ENCODE results near the gene PTGR3.
"Not testable (repeated sequence)": the region's sequence is repeated elsewhere in the genome, so short reads cannot be mapped to it uniquely, and the experiment has no call there.

Gene PTGR3

DNA sequence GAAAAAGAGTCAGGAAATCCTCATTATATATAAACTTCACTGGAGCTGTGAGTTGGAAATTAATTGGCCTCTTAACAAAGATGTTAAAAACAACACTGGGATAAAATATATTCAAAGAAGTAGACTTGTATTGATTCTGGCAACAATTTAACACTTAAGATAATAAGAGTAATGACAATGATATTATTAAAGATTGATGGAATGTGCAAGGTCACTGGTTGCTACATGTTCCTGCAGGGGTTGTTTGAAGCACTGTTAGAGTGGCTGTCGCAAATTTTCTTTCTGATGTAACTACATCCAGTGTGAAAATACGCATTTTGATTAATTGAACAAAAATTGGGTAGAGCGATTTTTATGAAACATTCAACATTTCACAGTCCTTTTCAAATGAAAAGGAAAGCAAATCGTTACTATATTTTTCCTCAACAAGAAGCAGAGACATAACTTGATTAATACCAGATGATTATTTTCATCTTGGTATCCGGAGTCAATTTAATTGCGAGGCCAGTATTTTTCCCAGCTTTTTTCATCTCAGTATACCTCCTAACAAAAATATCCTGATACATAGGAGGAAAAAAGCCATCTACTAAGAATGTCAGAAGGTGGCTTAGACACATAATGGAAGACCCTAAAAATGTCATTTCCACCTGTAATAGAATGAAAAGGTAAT lies 6.1 kb downstream of the PTGR3 start:
- DNase-seq (ENCODE audit: low read depth) = no peak

GRCh38 chr18:75201282-75202270 lies 7.4 kb downstream of the PTGR3 start:
- no peak for DNase-seq (ENCODE audit: low read depth)

DNA sequence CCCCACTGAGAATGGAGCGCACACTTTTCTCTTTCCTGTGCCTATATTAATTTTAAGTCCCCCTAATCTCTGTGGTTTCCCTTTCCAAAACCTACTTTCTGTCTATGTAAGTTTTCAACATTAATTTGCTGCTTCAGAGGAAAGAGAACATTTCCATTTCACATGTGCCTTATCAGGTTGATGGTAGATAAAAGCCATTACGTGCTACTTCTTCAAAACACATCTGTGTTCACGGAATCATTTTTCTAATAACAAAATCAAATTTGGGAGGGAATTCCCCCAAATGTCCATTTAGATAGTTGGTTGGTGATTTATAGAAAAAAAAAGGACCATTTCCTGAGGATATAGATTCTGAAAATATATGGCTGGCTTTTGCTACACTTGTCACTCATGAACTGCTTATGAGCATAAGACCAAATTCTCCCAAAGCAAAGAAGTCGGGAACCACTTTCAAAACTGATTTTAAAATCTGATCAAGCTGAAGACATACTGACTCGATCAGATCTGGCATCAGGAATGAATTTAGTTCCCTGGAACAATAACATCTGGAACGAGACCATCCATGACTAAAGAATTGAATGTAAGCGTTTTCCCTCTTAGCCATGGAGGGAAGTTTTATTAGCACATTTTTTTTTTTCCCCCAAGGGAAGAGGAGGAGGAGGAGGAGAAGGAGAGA lies 8.2 kb downstream of the PTGR3 start:
- no peak for DNase-seq (ENCODE audit: low read depth)

GRCh38 chr18:75200071-75200470 lies 8.9 kb downstream of the PTGR3 start:
- DNase-seq (ENCODE audit: low read depth) = no peak

DNA sequence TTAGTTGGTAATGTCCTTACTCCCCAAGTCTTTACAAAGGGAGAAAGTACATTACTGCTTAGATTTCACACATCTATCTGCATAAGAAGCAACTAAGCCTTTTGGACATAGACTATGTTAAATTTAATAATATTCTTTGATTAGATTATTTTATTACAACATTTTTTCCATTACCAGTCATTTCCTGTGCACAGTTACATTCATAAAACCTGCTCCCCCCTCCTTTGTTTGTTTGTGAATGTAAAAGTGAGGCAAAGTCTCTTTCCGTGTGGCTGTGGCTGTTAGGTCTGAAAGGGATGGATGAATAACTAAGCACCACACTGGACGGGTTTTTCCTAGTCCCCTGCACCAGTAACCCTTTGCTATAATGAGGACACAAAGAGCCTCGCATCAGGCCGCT lies 9.6 kb downstream of the PTGR3 start:
- DNase-seq (ENCODE audit: low read depth) = no peak

DNA sequence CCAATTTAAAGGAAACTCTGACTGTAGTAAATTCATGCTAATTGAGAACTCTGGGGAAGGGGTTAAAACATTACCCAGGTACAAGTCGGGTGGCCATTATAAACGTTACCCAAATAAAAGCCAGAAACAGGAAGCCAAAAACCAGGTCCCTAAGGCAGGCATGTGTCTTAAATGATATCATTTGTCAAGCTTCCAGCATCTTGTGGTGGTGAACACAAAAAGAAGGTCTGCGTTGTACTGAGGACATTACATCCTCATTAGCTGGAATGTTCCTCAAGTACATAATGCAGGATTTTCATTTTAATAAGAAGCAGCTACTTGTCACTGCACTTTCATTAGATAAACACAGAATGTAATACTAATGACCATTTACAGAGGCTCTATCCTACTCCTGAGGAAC lies 10.9 kb downstream of the PTGR3 start:
- no peak for DNase-seq (ENCODE audit: low read depth)

GRCh38 chr18:75192899-75193298 lies 16.0 kb downstream of the PTGR3 start:
- no peak for DNase-seq (ENCODE audit: low read depth)

- no peak for DNase-seq (ENCODE audit: low read depth)
Observed at GRCh38 chr18:75189696-75190095, 19.2 kb downstream of the PTGR3 start.

DNA sequence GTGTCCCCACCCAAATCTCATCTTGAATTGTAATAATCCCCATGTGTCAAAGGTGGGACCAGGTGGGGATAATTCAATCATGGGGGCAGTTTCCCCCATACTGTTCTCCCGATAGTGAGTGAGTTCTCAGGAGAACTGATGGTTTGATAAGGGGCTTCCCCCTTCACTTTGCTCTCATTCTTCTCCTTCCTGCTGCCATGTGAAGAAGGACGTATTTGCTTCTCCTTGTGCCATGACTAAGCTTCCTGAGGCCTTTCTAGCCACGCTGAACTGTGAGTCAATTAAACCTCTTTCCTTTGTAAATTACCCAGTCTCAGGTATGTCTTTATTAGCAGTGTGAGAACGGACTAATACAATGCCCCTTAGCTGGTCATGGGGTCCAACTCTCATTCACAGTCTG lies 21.2 kb downstream of the PTGR3 start:
- DNase-seq (ENCODE audit: low read depth) = not testable (repeated sequence)

- no peak for DNase-seq (ENCODE audit: low read depth)
Observed at GRCh38 chr18:75185460-75185859, 23.5 kb downstream of the PTGR3 start.

- no peak for DNase-seq (ENCODE audit: low read depth)
Observed at GRCh38 chr18:75183973-75184493, 24.9 kb downstream of the PTGR3 start.

DNA sequence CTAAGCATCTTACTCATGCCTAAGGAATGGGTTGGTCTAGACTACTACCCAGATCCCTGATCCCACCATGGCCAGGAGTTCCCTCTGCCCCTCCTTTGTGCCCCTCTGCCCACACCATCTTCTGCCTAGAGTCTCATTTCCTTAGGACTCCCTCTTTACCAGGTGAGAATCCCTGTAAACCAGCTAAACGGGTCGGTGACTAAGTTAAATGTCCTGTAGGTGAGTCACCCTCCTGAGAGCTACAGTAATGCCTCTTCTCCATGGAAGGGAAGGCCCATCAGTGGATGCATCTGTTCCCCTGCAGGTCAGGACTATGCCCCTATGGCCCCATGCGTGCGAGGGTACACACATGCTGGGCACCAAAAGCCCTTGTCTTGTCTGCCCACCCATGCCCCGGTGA lies 25.4 kb downstream of the PTGR3 start:
- no peak for DNase-seq (ENCODE audit: low read depth)

DNA sequence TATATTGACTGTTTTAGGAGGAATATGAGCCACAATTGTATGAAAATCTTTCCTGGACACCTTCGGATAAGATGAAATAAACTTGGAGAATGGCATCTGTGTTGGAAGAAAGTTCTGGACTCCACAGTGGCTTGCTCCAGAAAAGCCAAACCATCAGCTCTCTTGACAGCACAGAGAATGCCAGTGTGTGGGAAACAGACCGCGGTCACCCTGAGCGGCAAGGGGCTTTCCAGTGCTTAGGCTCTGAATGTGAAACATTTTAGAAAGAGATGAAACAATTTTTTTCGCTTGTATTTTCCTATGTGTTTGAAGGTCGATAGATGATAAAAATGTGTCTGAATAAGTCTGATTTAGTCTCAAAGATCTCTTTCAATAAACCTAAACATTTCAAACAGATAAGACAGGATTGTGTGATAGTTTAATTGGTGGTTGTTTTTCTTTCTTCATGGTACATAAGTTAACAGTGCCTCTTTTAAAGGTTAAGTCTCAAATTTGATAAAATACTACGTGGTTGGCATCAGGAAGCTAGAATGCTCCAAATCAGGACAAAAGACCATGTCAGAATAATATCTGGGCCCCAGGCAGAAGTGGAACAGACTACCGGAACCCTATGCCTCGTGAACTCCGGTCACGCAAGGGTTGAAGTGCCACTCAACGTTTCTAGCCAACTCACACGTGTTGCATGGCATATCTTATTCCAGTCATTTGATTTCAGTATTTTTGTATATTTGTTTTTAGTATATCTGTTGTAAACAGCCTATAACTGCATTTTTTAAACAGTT lies 28.9 kb downstream of the PTGR3 start:
- DNase-seq (ENCODE audit: low read depth) = no peak

DNA sequence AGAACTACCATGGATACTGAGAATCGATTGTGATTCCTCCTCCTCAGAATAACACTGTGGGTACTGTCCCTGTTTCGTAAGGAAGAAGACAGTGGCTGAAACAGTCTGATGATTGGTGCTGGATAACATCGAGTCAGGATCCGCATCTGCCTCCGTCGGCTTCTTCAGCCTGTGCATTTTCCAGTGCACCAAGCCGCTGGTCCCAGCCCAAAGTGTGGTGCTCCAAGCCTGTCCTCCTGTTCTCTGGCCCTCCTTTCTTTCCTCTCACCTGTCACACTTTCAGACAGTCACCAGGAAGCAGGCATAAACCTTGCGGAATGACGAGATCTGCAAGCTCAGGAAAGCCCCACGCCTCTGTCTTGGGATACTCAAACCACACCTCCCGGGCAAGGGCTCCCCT lies 30.6 kb downstream of the PTGR3 start:
- DNase-seq (ENCODE audit: low read depth) = no peak

- DNase-seq (ENCODE audit: low read depth) = no peak
Observed at GRCh38 chr18:75176849-75177248, 32.1 kb downstream of the PTGR3 start.

- no peak for DNase-seq (ENCODE audit: low read depth)
Observed at GRCh38 chr18:75173738-75174137, 35.2 kb downstream of the PTGR3 start.

- DNase-seq (ENCODE audit: low read depth) = no peak
Observed at GRCh38 chr18:75173125-75173432, 35.9 kb downstream of the PTGR3 start.

GRCh38 chr18:75172299-75173124 lies 36.4 kb downstream of the PTGR3 start:
- no peak for DNase-seq (ENCODE audit: low read depth)

DNA sequence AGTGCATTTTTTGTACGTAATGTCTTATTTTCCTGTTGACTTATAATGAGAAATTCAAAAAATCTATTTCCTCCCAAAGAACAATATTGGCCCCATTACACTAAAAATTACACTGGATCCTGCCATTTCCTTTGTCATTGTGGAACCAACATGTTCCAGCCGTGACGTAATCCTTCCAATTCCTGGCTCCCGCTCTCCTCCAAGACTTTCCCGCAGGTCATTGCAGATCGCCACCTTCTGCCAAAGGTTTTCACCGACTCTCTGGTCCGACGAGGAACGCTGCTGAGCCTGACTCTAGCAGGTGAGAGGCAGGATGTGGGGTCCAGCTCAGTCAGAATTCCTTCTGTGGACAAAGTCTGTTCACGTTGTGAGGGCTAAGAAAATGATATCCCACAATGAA lies 38.0 kb downstream of the PTGR3 start:
- no peak for DNase-seq (ENCODE audit: low read depth)

- DNase-seq (ENCODE audit: low read depth) = no peak
Observed at GRCh38 chr18:75170022-75170789, 38.7 kb downstream of the PTGR3 start.
